K562 (cell line): ENCODE measurements around the gene ARL2.

Experiments used
- BCLAF1 ChIP-seq, 2 experiments: fragments of 450-650 bp in 1 of 2; IDR thresholded peaks; 2 replicates each; pipeline ENCODE4 v1.6.1; 2011 to 2017; ENCODE audit warnings: low read depth in 2 of 2, antibody characterized with exemption in 1 of 2, borderline replicate concordance in 1 of 2, low read length in 1 of 2, mild to moderate bottlenecking in 1 of 2, mixed read lengths in 1 of 2; ENCODE audit not compliant: control insufficient read depth in 1 of 2
- CTCF ChIP-seq, 3 experiments: IDR thresholded peaks in 2 of 3; conservative IDR thresholded peaks in 1 of 3; 2 replicates each; pipeline ENCODE4 v1.5.1; 2011 to 2012; ENCODE audit warnings: low read length in 3 of 3, mild to moderate bottlenecking in 3 of 3, control low read depth in 2 of 3, improper control_type of control experiment in 1 of 3, inconsistent platforms in 1 of 3, low read depth in 1 of 3, mixed read lengths in 1 of 3, moderate library complexity in 1 of 3; ENCODE audit not compliant: insufficient read depth in 2 of 3
- GABPA ChIP-seq: fragments of 200-800 bp; sonication (Bioruptor generic); conservative IDR thresholded peaks from 2 replicates; pipeline ENCODE4 v1.6.1; 2016; ENCODE audit warnings: low read depth, missing genetic modification characterization, missing compliant biosample characterization
- JUNB ChIP-seq: fragments of 450-650 bp; formaldehyde crosslinking; conservative IDR thresholded peaks from 2 replicates; pipeline ENCODE4 v1.4.0; 2020; ENCODE audit warnings: mild to moderate bottlenecking
- POLR2AphosphoS5 ChIP-seq: IDR thresholded peaks from 2 replicates; pipeline ENCODE4 v1.6.1; 2011; ENCODE audit warnings: mild to moderate bottlenecking, low read depth, low read length, moderate library complexity; ENCODE audit not compliant: control insufficient read depth, insufficient read depth
- POLR3A ChIP-seq: IDR thresholded peaks from 2 replicates; pipeline ENCODE4 v1.6.1; 2011; ENCODE audit warnings: borderline replicate concordance, mild to moderate bottlenecking, moderate library complexity; ENCODE audit not compliant: insufficient read length, insufficient read depth; ENCODE audit errors: extremely low read depth
- RFX5 ChIP-seq: IDR thresholded peaks from 2 replicates; pipeline ENCODE4 v1.6.1; 2011; ENCODE audit warnings: low read depth, mild to moderate bottlenecking, improper control_type of control experiment, low read length
- USF2 ChIP-seq: sonication (generic); formaldehyde crosslinking; IDR thresholded peaks from 2 replicates; pipeline ENCODE4 v1.5.0; 2020; ENCODE audit warnings: missing genetic modification reagents
- ZNF143 ChIP-seq: sonication (generic); formaldehyde crosslinking; IDR thresholded peaks from 2 replicates; pipeline ENCODE4 v1.9.0; 2022; ENCODE audit warnings: mild to moderate bottlenecking, missing genetic modification reagents
- ZNF24 ChIP-seq: fragments of 450-650 bp; IDR thresholded peaks from 2 replicates; pipeline ENCODE4 v1.6.1; 2016

GRCh38 chr11:65051398-65051858, 37.5 kb downstream of the ARL2 start:
- TF ChIP-seq BCLAF1 (IDR thresholded peaks at IDR 0.05; ENCODE audit: borderline replicate concordance in 1 of 2, control insufficient read depth in 1 of 2, low read depth in 2 of 2, low read length in 1 of 2) (no peak), ZNF143 (CRISPR knock-in tag) (no peak), ZNF24 (no peak), RFX5 (no peak), CTCF (IDR thresholded peaks at IDR 0.05 in 2 of 3, conservative IDR thresholded peaks at IDR 0.05 in 1 of 3; ENCODE audit: insufficient read depth in 2 of 3, low read depth in 1 of 3, low read length in 3 of 3) (no peak), POLR2AphosphoS5 (peak; percentile 63; the same call in 1 of the 2 replicates), POLR3A (no peak), JUNB (CRISPR knock-in tag) (no peak), USF2 (CRISPR knock-in tag) (no peak), GABPA (tag) (no peak)
